DND-41 (cell line): ENCODE data around the gene GRIA4.

Experiments used
- CTCF ChIP-seq: IDR thresholded peaks from 2 replicates; pipeline ENCODE4 v1.5.1; 2012; ENCODE audit warnings: borderline replicate concordance, low read length, moderate library complexity, mild to moderate bottlenecking; ENCODE audit not compliant: poor library complexity, severe bottlenecking; ENCODE audit errors: extremely low read depth
- EZH2 ChIP-seq: IDR thresholded peaks from 3 replicates; pipeline ENCODE4 v1.6.1; 2012; ENCODE audit warnings: borderline replicate concordance, low read depth, mild to moderate bottlenecking, moderate library complexity, low read length, inconsistent platforms; ENCODE audit not compliant: severe bottlenecking

DNA sequence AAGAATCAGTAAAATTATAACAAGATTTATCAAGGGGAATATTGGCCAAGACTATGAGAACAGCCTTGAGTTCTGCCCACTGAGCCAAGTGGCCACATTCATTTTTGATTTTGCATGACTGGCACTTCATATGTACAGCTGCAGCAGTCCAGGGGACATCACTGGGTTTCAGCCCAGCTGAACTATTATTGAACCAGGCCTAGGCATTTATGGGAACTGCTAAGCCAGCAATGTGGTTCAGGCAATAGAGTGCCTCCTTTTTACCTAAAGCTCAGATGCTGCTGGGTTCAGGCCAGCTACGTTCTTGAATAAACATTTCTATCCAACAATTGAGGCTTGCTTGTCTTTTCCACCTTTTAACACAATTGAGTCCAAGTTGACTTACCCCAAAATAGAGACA is 215.3 kb downstream of the GRIA4 start:
- TF ChIP-seq CTCF (no peak), EZH2 (no peak)
